H1 (cell line): ENCODE data around the gene PEX14.

Experiments used
- CEBPB ChIP-seq: IDR thresholded peaks from 2 replicates; pipeline ENCODE4 v1.6.1; 2012; ENCODE audit warnings: low read depth, low read length
- GABPA ChIP-seq: IDR thresholded peaks from 2 replicates; pipeline ENCODE4 v1.6.1; 2011; ENCODE audit warnings: mild to moderate bottlenecking, low read length, moderate library complexity, borderline replicate concordance; ENCODE audit not compliant: insufficient read depth
- JUND ChIP-seq: IDR thresholded peaks from 2 replicates; pipeline ENCODE4 v1.6.1; 2011; ENCODE audit warnings: mild to moderate bottlenecking, improper control_type of control experiment, low read length
- POLR2A ChIP-seq, 2 experiments: IDR thresholded peaks; 1 replicate in 1 of 2; 2 replicates in 1 of 2; pipeline ENCODE4 v1.6.1; 2011; ENCODE audit warnings: low read depth in 2 of 2, low read length in 2 of 2, mild to moderate bottlenecking in 2 of 2; ENCODE audit errors: control extremely low read depth in 1 of 2
- RNF2 ChIP-seq: fragments of 200-900, 300-1000 bp; sonication (generic); IDR thresholded peaks from 2 replicates; pipeline ENCODE4 v1.7.1; 2016; ENCODE audit warnings: borderline replicate concordance, low read depth, mild to moderate bottlenecking, antibody characterized with exemption, low read length; ENCODE audit not compliant: poor library complexity, severe bottlenecking; ENCODE audit errors: missing control alignments
- ZNF274 ChIP-seq: IDR thresholded peaks from 2 replicates; pipeline ENCODE4 v1.7.0; 2012; ENCODE audit warnings: low read length, borderline replicate concordance; ENCODE audit errors: extremely low read depth
- TF ChIP-seq, protein P1 (sequence below), 3 experiments: IDR thresholded peaks; 1 replicate in 2 of 3; 2 replicates in 1 of 3; pipeline versions ENCODE4 v1.5.1 to v1.6.1; 2011; ENCODE audit warnings: low read length in 3 of 3, mild to moderate bottlenecking in 3 of 3, inconsistent platforms in 2 of 3, low read depth in 1 of 3, moderate library complexity in 1 of 3; ENCODE audit not compliant: insufficient read depth in 1 of 3; ENCODE audit errors: control extremely low read depth in 1 of 3
- TF ChIP-seq, protein P2 (sequence below): IDR thresholded peaks from 2 replicates; pipeline ENCODE4 v1.6.1; 2012; ENCODE audit warnings: inconsistent platforms
- TF ChIP-seq, protein P3 (sequence below): IDR thresholded peaks from 2 replicates; pipeline ENCODE4 v1.6.1; 2011; ENCODE audit warnings: low read length, improper control_type of control experiment

DNA sequence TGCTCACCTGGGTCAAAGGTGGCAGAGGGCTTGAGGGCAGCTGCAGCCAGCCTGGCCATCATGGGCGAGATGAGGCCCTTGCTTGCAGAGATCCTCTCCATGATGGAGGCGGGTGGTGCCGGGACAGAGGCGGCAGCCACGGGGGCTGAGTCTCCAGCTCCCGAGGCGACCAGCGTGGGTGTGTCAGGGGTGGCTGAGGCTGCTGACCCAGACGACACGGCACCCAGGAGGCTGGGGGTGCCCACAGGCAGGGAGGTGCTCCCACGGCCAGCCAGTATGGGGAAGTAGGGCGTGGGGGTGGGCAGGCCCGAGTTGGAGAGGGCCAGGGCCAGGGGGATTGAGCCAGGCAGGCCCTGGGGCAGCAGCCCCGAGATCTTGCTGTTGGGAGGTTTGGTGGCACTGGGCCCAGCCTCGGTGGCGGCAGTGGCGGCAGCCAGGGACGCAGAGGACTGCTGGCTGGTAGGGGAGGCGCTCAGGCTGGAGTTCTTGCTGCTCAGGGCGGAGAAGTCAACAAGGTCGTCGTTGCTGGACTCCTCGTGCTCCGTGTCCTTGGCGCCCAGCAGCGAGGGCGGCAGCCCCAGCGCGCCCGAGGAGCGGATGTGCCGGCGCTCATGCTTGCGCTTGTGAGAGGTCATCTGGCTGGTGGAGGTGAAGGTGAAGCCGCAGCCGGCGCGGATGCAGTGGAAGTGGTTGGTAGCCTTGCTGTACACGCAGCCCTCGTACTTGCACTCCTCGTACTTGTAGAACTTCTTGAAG is 178.8 kb downstream of the PEX14 start:
- TF ChIP-seq, protein P1, sequence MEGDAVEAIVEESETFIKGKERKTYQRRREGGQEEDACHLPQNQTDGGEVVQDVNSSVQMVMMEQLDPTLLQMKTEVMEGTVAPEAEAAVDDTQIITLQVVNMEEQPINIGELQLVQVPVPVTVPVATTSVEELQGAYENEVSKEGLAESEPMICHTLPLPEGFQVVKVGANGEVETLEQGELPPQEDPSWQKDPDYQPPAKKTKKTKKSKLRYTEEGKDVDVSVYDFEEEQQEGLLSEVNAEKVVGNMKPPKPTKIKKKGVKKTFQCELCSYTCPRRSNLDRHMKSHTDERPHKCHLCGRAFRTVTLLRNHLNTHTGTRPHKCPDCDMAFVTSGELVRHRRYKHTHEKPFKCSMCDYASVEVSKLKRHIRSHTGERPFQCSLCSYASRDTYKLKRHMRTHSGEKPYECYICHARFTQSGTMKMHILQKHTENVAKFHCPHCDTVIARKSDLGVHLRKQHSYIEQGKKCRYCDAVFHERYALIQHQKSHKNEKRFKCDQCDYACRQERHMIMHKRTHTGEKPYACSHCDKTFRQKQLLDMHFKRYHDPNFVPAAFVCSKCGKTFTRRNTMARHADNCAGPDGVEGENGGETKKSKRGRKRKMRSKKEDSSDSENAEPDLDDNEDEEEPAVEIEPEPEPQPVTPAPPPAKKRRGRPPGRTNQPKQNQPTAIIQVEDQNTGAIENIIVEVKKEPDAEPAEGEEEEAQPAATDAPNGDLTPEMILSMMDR (IDR thresholded peaks at IDR 0.05; ENCODE audit: control extremely low read depth in 1 of 3, insufficient read depth in 1 of 3, low read depth in 1 of 3, low read length in 3 of 3) = no peak
- no peak for TF ChIP-seq CEBPB
- TF ChIP-seq GABPA = no peak
- no peak for TF ChIP-seq POLR2A (IDR thresholded peaks at IDR 0.05; ENCODE audit: control extremely low read depth in 1 of 2, low read depth in 2 of 2, low read length in 2 of 2)
- TF ChIP-seq, protein P2, sequence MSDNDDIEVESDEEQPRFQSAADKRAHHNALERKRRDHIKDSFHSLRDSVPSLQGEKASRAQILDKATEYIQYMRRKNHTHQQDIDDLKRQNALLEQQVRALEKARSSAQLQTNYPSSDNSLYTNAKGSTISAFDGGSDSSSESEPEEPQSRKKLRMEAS = no peak
- TF ChIP-seq RNF2 = no peak
- no peak for TF ChIP-seq JUND
- no peak for TF ChIP-seq ZNF274
- TF ChIP-seq, protein P3, sequence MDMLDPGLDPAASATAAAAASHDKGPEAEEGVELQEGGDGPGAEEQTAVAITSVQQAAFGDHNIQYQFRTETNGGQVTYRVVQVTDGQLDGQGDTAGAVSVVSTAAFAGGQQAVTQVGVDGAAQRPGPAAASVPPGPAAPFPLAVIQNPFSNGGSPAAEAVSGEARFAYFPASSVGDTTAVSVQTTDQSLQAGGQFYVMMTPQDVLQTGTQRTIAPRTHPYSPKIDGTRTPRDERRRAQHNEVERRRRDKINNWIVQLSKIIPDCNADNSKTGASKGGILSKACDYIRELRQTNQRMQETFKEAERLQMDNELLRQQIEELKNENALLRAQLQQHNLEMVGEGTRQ = no peak
